T-helper 9 cell (primary cell): Measurements from ENCODE around the gene GLS.

Experiments used
- DNase-seq: peaks from one replicate; pipeline ENCODE4 v3.0.0-alpha.2; 2020

Gene GLS

GRCh38 chr2:190888449-190888848 is 7.8 kb downstream of the GLS start:
- DNase-seq, result no peak

- DNase-seq, result no peak
These were observed 8.7 kb downstream of the GLS start for GRCh38 chr2:190889175-190889943.

- DNase-seq, result no peak
These were observed 10.8 kb downstream of the GLS start for GRCh38 chr2:190891372-190891771.

- DNase-seq, result no peak
These were observed 11.3 kb downstream of the GLS start for GRCh38 chr2:190891889-190892288.

- DNase-seq, result no peak
These were observed 12.5 kb downstream of the GLS start for GRCh38 chr2:190893157-190893556.

DNA sequence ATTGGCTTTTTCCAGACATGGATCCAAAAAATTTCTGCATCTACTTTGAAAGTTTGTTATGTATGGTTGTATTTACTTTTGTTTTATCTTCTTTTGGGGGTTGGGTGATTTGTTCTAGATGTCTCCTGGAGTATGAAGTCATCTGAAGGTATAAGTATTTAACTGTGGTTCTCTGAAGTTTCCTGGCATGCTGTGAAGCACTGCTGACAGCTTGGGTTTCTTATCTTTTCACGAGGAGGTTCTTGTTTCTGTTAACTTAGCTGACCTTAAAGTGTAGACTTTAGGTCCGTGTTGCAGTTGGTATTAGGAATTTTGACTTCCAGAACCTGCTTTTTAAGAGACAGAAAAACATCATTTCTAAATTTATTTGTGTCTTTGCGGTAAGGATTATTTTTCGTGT is 15.9 kb downstream of the GLS start:
- DNase-seq, result no peak

DNA sequence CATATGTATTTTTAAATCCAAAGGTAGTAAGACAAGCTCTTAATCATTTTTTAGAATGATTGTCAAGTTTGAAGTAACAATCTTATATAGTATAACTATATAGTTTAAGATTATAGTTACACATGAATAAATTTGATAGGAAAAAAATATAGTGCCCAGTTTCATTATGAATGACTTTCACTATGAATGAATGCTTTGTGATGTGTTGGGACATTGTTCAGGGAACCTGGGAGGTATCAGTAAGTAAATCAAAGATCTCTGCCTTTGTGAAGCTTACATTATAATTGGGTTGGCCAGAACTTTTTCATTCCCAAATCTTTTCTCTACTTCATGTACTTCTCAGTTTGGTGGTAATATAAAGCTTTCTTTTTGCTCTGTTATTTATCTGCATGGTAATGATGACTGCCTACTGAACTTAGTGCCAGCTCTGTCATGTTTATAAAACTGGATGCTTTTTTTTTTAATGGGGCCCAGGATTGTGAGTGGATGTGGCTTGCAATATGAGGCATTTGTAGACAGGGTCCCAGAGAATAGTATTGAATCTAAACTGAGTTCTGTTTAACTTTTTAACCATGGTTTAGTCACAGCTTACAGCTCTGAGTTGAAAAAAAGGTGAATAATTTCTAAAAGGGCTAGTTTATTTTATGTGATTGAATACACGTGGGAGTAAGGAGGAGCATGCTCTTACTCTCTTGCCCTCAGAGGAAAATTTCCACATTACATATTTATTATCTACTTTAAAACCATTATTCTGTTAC is 23.3 kb downstream of the GLS start:
- DNase-seq, result no peak

- DNase-seq, result no peak
These were observed 24.1 kb downstream of the GLS start for GRCh38 chr2:190904640-190905261.

DNA sequence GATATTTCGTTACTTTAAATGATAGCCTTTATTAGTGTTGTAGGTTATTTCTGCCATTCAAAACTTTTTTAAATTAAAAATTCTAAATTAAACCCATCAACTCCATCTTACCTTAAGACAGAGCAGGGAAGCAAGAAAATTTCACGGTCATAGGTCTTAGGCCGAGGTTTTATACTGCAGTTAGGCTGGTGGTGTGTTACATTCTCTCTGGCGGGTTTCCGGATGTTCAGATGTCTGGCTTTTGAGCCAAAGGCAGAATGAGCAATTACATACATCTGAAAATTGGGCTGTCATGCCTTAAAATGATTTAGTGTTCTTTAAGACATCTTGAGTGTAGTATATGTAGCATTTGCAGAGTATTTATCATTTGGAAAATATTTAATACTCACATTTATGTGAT is 27.9 kb downstream of the GLS start:
- no peak for DNase-seq

DNA sequence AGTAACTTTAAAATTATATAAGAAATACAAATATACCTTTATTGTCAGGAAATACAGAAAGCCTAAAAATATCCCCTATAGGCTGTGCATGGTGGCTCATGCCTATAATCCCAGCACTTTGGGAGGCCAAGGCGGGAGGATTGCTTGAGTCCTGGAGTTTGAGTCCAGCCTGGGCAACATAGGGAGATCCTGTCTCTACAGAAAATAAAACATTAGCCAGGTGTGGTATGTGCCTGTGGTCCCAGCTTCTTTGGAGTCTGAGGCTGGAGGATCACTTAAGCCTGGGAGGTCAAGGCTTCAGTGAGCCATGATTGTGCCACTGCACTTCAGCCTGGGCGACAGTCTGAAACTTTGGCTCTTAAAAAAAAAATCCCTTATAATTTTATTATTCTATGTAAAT is 29.1 kb downstream of the GLS start:
- DNase-seq, result no peak

DNA sequence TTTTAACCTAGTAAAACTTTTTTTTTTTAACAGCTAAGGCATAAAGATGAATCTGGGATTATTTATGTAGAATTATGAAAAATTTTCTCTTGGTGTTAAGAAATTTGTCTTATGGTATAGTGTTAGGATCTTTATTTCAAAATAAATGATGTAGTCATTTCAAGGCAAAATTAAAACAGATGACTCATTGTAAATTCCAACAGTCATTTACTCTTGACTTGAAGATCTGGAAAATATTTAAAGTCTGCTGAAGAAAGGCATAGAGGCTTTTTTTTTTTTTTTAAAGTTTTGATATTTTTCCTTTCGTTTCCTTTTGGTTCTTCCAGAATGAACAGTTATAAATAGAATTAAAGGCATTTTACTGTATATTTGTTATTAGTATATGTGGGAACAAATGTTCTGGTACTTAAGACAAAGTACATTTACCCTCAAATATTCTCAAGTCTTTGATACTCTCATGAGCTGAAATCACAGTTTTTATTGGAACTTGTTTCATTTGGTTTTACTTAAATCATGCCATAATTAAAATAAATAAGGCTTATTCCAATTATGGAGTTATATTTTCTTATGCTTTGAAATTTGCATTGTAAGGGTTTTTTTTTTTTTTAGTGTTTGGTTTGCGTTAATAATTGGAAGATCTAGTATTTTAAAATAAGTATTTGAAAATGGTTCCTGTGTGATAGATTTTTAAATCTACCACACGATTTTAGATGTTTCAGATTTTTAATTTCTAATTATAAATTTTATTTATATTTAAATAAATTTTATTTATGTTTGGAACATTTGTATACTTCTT is 29.9 kb downstream of the GLS start:
- no peak for DNase-seq

DNA sequence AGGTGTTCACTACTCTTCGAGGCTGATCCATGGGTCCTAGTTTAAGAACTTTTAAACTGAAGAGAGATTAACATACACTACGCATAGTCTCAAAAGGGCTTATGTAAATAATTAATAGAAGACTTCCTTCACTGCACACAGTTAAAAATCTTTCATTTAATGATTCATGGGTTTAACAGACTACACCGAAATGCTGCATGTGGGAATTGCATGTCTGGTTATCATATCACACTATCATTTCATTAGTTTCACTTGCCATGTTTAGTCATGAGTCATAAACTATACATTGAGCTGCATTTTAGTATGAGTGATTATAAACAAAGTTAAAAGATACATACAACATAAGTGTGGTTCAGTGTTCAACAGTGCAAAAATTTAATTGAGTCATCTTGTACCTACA is 31.2 kb downstream of the GLS start:
- DNase-seq, result no peak

DNA sequence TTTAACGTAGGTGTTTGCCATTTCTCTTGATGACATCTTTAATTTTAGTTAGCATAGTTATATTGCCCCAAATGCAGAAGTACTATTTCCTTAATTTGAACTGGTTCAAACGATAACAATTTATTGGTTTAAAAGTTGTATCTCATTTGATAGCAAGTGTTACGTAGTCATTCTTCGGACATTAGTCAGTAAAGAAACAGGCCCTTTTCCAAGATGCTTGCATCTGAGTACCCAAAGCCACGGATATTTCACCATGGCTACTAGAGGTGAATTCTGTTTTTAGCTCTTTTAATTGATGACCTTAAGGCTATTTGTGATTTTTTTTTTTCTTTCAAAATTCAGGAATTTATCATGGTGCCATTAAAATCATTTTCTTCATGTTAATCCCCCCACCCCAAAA is 32.1 kb downstream of the GLS start:
- DNase-seq, result no peak

DNA sequence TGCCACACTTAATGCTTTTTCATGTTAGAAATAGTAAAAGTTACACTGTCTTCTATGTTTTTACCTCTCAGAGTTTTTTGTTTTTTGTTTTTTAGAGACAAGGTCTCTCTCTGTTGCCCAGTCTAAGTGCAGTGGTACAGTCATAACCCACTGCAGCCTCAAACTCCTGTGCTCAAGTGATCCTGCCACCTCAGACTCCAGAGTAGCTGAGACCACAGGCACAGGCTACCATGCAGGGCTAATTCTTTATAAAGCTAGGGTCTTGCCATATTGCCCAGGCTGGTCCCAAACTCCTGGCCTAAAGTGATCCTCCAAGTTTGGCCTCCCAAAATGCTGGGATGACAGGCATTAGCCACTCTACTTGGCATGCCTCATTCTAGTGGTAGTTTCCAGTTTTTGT is 33.1 kb downstream of the GLS start:
- no peak for DNase-seq

GRCh38 chr2:190916829-190917228 is 36.2 kb downstream of the GLS start:
- DNase-seq, result no peak

- DNase-seq, result no peak
These were observed 39.5 kb downstream of the GLS start for GRCh38 chr2:190920085-190920484.

DNA sequence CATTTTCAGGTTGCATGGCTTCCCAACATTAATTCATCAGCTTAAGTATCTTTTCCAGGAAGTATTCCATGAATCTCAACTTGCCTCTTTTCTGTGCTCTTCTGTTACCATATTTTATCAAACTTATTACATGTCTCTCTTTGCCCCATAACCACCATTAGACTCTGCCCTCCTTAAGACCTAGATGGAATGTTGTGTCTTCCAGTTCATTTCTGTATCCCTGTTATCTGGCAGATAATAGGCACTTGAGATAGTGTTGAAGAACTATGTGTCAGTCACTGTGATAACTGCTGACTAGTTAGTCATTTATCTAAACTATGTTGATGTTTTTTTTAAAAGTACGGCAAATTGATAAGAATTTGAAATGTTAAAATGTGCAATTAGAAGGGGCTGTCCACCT is 41.8 kb downstream of the GLS start:
- DNase-seq, result no peak

- DNase-seq, result no peak
These were observed 46.7 kb downstream of the GLS start for GRCh38 chr2:190927301-190927700.

- no peak for DNase-seq
These were observed 49.3 kb downstream of the GLS start for GRCh38 chr2:190929919-190930318.

DNA sequence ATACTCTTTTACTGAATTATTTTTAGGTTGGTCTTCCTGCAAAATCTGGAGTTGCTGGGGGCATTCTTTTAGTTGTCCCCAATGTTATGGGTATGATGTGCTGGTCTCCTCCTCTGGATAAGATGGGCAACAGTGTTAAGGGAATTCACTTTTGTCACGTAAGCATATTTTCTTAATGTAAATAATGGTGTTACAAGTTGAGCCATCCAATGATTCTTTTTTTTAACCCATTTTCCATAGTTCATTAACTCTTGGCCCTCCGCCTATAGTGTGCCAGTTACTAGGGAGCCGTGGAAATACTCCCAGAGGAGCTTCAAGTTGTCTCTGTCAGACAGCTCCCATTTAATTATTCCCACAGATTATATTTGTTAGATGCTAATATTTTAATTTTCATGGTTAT is 49.8 kb downstream of the GLS start:
- DNase-seq, result no peak

DNA sequence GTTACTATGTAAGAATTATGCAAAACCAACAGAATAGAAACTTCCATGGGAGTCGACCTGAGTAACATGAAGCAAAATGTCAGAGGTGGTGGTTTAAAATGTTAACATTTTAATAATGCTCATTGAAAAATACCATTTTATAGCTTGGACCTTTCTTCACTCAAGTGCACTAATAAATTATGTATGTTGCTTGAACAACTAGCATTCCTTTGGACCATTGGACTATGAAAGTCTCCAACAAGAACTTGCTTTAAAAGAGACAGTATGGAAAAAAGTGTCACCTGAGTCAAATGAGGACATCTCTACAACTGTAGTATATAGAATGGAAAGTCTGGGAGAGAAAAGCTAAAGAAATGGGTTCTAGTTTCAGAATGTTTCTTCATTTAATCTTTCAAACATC is 51.9 kb downstream of the GLS start:
- no peak for DNase-seq

DNA sequence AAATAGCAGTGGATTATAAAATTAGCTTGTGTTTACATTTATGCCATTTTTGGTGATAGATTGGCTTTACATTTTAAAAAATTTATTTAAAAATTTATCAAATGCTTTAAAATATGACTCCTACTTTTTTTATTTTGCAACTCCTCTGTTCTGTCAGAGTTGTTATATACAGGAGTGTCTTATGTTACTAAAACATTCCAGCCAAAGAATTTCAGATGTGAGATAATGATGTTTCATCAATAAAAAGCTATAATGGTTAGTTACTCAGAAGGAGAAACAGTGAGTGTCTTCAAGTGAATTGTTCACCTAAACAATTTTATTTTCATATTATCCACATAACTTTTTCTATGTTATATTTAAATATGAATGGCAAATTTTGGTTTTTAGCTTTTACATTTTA is 52.7 kb downstream of the GLS start:
- DNase-seq, result no peak

GRCh38 chr2:190935054-190935453 is 54.4 kb downstream of the GLS start:
- DNase-seq, result no peak
